Measurements from ENCODE around the gene CREB5.

The CREB5 gene

DNA sequence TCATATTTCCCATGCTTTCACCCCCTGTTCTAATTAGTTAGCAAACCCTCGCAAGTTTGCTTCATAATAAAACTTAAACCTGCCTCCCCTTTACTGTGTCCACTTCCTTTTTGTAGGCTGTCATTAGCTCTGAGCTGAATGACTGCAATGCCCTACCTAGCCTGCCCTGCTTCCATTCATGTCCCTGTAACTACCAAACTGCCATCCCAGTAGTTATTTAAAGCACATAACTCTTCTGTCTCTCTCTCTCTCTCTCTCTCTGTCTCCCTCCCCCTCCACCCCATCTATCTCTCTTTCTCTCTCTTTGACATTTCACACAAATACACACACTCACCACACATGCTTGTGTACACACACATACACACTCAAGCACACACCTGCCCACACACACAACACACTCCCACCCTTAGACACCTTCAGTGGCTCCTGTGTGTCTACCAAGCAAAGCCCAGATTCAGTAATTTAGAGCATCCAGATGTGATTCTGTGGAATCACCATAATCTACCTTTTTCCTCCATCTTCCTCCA lies 430.5 kb downstream of the CREB5 start:
- no peak overlapping the region for H3K4me3 ChIP-seq
- H3K27ac ChIP-seq, result no peak overlapping the region

DNA sequence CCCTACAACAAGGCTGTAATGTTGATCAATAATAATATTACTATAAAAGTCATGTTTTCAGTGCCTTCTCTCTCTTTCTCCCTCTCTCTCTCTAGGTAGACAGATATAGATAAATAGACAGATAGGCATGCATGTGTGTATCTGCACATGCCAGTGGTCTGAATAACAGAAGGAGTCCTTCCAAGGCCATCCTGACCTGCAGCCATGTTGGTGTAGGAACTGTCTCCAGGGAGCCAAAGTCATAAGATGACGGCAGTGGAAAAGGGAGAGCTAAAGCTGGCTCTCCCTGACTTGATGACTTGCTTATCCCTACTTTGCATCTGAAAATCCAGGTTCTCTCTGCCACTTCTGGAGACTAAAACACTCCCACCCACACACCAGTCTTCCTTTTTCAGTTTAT lies 432.8 kb downstream of the CREB5 start:
- H3K4me3 ChIP-seq, result no peak overlapping the region

DNA sequence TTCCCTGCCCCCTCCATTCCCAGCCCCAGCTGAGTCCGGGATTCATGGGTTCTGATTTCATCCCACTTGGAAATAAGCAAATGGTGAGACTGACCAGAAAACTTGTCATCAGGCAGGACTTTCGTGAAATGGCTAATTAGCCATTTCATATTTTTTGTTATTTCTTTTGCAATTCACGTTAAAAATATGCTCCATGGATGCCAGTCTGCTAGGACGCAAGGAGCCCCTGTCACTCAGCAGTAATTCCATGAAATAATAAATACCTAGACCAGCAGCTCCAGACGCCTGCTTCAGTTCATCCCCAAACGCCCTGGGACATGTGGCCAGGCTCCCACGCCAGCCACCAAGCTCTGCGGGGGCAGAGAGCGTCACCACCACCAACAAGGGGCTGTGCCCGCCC lies 434.9 kb downstream of the CREB5 start:
- Histone ChIP-seq H3K27ac (peak overlapping the region in 1 of 21 experiments; percentile 51), H3K4me3 (no peak overlapping the region)

More for the DNA sequence above, 432.8 kb downstream of the CREB5 start:
- H3K27ac ChIP-seq, result no peak overlapping the region

DNA sequence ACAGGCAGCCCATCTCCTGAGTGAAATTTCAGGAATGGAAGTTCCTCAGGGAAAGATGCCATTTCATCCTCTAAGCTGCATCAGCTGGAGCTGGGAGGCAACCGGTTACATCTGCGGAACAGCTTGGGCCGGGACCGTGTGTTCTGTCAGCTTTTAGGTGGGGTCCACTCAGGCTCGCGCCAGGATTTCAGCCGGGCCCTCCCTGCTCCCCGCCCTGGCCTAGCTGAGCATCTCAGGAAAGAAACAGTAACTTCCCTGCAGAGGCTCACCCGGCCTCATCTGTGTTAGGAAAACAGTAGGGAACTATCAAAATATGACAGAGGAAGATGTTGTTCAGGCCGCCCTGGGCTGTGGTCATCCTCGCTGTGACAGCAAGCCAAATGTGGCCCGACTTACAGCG lies 435.4 kb downstream of the CREB5 start:
- H3K27ac ChIP-seq, result peak overlapping the region in 1 of 21 experiments; percentile 46
- H3K4me3 ChIP-seq, result no peak overlapping the region

DNA sequence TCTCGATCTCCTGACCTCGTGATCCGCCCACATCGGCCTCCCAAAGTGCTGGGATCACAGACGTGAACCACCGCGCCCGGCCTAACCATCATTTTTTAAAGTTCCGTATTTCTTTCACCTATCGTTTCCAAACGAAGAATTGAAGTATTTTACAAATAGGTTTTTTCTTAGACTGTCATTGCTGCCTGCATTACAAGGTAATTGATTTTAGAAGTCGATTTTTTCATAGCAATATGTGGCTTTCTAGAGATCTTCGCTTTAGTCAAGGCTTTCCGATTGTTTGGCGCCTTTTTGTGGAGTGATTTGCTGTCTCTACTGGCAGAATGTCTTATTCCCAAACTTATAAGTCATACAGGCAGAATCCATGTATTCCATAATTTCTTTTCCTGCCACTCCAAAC lies 436.6 kb downstream of the CREB5 start:
- Histone ChIP-seq H3K27ac (no peak overlapping the region), H3K4me3 (no peak overlapping the region)

DNA sequence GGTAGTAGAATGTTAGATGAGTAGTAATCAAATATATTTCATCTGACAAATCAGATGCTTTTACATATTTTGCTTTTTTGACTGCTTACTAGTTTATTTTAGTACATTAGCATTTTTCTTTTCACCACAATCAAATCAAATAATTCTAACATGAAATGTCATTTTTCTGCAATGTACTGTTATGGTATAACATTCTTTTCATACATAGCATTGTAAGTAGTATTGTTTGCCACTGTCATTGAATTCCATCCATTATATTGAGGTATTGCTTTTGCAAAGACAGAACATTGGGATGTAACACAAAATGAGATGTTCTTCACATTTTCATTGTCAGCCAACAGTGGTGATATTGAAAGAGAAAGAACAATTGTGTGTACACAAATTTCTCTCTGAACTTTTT lies 438.4 kb downstream of the CREB5 start:
- no peak overlapping the region for H3K27ac ChIP-seq
- H3K4me3 ChIP-seq, result no peak overlapping the region

DNA sequence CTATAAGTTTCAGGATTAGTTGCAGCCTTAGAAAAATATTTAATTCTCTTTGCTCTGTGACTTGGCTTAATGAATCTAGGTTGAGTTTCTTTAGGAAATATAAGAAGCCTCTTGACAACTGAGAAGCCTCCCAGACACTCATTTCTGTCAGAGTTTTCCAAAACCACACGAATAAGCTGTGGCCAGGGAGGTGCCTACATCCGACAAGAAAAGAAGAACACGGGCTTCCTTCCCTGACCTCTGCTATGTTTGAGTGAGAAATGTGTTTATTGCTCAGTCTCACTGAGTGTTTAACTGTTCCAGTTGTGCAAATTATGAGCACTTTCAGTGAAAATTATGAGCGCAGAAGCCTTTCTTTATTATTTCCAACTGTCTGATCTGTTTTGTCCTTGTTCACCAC lies 440.8 kb downstream of the CREB5 start:
- no peak overlapping the region for H3K4me3 ChIP-seq

DNA sequence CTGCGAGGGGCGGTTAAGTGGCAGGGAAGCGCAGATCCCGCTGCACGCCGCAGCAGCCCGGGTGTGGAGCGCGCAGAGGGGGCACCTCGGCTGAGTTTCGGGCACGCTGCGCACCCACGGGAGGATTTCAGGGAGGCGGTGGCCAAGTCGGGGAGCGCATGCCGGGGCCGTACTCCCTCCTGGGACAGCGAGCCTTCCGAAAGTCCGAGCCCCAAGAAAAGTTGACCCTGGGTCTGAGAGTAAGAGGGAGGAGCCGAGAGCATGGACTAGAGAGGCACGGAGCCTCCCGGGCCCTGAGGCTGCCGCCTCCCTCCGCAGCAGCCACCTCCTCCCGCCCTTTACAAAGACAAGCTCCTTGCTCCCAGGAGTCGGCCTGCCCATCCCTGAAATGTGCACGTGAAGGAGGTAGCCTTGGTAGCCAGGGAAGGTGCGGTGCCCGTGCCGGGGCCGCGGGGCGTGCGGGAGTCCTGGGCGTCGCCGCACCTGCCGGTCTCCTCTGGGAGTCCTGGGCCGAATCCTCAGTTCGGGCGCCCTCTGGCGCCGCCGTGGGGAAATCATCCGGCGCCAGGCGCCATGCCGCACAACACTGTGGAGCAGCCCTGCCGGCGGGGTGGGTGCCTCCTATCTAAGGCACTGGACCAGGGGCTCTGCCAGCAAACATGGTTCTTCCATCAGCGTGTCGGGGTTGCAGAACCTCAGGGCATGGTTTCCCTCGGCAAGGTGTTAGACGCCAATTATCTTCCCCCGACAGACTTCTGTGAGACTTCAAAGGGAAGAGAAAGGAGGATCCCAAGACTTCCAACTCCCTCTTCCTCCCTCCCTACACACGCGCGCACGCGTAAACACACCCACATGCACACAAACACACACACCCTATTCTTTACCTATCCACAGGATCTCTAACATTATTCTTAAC lies 441.8 kb downstream of the CREB5 start:
- Histone ChIP-seq H3K27ac (peak overlapping the region in 3 of 21 experiments; percentile 42 to 66 (median 51)), H3K4me3 (peak overlapping the region; percentile 23 to 47 (median 29))

More for the DNA sequence above, 440.8 kb downstream of the CREB5 start:
- H3K27ac ChIP-seq, result no peak overlapping the region

DNA sequence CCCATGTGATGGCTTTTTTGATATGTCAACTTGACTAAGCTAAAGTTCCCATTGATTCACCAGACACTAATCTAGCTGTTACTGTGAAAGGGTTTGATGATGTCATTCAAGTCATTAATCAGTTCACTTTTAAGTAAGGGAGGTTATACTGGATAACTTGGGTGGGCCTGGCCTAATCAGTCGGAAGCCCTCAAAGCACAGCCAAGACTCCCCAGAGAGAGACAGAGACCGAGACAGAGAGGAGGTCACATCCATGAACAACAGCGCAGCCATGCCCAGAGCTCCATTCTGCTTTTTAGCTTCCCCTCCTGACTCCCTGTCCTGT lies 442.4 kb downstream of the CREB5 start:
- Histone ChIP-seq H3K4me3 (peak overlapping the region in 1 of 7 experiments; percentile 36), H3K27ac (no peak overlapping the region)

DNA sequence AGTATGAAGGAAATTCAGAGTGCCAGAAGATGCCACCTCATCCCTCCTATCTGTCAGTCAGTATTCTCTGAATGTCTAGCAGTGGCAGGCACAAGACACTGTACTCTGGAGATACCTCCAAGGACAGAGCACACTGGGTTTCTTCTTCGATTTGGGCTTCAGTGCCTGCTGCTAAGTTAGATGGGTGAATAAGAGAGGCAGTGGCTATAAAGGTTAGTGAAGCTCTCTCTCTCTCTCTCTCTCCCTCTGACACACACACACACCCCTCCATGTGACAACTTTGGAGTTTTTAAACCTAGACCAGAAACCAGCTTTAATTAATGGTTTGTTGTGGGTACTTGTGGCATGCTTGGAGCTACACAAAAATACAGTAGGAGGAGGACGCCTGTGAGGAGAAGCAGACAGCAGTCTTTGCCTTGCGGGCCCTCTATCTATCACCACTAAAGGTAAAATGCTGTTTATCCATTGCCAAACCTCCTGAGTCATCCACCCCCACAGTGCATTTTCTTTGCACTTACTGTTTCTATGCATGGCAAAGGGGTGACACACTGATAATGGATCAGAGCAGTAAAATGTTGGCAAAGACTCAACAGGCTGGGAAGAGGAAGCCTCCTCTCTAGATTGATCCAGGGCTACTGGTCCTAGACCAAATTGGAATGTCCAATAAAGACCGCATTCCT lies 443.4 kb downstream of the CREB5 start:
- Histone ChIP-seq H3K4me3 (no peak overlapping the region), H3K27ac (no peak overlapping the region)

DNA sequence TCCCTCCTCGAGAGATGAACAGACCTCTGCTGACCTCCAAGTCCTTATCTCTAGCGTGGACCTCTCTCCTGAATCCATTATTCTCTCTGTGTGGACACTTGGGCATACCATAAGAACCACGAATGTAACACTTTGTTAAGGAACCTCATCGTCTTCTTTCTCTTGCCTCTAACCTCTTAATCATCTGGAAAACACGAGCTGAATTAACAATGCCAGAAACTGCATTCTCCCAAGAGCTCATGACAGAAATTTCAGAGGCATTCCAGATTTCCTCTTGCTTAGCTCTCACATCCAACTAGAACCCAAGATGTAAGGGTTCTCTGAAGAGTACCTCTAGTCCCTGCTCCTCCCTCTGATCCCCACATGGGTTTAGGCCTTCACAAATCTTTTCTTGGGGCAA lies 444.3 kb downstream of the CREB5 start:
- Histone ChIP-seq H3K27ac (no peak overlapping the region), H3K4me3 (no peak overlapping the region)

DNA sequence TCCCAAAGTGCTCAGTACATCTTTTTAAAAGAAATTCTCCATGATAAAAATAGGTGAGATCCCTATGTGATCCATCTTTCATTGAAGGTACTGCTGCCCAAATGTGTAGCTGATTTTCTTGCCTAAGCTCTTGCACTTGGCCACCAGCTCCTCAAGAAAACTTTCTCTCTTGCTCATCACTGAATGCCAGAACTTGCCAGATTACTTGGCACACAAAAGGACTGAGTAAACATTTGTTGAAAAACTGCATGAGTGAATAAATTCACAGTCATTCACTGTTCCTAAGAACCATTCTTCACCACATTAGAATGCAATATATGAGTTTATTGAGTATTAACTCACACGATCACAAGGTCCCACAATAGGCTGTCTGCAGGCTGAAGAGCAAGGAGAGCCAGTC lies 445.9 kb downstream of the CREB5 start:
- no peak overlapping the region for H3K27ac ChIP-seq
- H3K4me3 ChIP-seq, result no peak overlapping the region

DNA sequence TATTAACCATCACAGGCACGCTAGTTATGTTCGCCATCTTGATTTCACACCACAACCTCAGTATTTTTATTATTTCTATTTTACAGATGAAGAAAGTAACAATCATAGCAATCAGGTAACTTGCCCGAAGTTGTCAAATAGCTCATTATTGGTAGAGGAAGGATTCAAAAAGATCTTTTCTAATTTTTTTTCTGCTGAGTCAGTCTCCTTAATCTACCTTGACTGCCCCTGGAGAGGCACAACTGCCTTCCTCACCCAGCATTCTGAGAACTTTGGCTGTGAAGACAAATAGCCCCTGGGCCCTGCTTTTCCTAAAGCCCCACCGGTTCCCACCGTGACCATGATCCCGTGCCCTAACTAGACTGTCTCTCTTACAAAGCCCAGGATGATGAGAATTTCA lies 446.6 kb downstream of the CREB5 start:
- no peak overlapping the region for H3K27ac ChIP-seq
- H3K4me3 ChIP-seq, result no peak overlapping the region

DNA sequence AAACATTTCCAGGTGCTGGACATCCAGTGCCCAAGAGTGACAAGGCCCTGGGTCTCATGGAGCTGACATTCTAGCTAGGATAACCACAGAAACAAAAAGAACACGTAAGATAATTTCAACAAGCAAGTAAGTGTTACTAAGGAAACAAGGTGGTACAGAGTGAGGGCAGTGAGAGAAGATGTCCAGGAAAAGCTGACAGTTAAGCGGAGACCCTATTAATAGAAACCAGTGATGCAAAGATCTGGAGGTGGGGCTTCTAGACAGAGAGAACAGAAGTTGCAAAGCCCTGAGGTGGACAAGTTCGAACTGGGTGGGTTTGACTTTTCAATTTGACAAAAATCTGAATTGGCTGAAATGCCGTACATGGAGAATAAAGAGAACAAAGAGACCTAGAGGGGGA lies 449.5 kb downstream of the CREB5 start:
- Histone ChIP-seq H3K27ac (no peak overlapping the region), H3K4me3 (no peak overlapping the region)

DNA sequence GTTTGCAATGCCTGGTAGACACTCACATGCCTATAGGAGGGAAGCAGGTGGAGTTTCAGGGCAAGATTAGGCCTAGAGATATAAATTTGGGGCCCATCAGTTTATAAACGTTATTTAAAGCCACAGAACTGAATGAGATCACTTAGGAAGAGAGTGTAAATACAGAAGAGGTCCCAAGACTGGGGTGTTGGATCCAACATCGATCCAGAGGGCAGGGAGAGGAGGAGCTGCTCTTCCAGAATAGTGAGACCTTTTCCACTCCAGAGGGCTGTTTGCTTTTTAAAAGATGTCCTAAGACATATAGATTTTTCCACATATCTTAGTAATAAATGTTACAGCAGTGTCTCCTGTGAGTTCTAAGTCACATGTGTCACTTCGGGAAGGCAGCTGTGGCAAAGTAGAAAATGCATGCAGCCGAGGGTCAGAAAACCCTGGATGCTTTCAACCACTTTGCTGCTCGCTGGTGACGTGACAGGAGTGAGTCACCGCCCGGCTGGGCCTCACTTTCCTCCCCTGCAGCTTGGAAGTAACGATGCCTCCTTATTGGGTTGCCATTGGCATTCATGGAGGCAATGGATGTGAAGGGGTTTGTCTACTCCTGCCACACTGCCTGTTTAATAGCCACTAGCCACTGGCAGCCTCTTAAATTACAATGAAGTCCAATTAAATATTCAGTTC lies 450.4 kb downstream of the CREB5 start:
- Histone ChIP-seq H3K4me3 (no peak overlapping the region), H3K27ac (no peak overlapping the region)

DNA sequence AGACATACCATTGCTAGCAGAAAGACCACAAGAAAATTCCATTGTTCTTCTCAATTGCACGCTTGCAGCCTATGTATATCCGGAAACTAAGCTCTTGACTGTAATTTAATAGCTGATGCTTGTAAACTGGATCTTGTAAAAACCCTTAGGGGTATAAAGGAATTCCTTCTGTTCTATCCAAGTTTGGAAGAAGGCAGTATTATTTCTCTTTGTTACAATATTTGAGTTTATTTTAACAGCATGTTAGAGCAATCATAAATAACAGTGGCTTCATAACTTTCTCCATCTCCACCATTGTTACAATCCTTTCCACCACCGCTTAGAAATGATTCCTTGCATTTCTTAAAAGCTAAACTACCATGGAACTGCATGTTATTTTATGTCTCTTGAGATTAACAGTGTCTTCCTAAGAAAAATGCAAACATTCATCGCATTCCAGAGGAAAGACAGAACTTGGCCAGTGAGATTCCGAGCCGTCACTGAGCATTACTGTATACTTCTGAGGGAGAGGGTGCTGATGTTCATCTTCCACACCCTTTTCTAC lies 453.4 kb downstream of the CREB5 start:
- no peak overlapping the region for H3K27ac ChIP-seq
- no peak overlapping the region for H3K4me3 ChIP-seq

DNA sequence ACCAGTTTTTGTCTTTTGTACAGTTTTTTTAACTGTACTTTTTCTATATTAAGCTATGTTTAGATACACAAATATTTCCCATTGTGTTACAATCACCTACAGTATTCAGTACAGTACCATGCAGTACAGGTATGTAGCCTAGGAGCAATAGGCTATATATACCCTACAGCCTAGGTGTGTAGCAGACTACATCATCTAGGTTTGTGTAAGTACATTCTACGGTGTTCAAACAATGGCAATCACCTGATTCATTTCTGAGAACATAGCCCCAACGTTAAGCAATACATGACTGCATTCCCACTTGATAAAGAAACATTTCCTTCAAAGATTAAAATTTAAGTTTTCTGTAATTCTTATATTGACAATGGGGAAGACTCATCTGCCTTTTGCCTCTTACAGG lies 456.4 kb downstream of the CREB5 start:
- Histone ChIP-seq H3K27ac (no peak overlapping the region), H3K4me3 (no peak overlapping the region)

DNA sequence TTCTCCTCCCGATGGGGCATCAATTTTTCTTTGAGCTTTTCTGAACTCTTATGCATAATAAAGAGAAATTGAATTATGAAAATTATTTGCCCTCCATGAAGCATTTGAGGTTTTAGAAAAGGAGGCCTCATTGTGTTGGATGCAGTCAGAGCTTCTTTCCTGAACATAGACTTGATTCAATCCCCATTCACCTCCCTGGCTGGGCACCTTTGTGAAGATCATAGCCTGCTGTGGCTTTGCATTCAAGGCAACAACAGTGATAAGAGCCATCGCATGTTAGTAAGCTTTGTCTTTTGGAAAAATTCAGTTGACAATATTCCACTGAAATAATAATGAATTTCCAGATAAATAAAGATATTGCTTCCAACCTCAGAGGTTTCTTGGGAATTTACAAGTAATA lies 458.8 kb downstream of the CREB5 start:
- Histone ChIP-seq H3K4me3 (no peak overlapping the region), H3K27ac (no peak overlapping the region)

DNA sequence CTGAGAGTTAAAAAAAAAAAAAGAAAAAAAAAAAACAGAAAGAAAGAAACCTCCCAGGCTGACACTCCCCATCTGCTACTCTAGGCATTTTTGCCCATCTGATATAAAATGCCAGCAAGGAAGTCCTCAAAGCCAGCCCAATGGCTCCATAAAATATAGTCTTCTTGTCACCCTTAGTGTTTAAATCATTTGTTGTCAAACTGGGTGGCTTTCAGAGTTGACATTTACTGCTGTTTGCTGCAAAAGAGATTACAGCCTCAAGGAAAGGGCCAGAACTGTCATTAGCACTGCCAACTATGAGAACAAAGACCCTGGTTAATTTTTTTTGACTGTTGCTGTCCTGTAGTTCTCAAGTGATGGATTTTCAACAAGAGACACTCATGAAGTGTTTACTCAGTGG lies 459.3 kb downstream of the CREB5 start:
- Histone ChIP-seq H3K4me3 (no peak overlapping the region), H3K27ac (no peak overlapping the region)

DNA sequence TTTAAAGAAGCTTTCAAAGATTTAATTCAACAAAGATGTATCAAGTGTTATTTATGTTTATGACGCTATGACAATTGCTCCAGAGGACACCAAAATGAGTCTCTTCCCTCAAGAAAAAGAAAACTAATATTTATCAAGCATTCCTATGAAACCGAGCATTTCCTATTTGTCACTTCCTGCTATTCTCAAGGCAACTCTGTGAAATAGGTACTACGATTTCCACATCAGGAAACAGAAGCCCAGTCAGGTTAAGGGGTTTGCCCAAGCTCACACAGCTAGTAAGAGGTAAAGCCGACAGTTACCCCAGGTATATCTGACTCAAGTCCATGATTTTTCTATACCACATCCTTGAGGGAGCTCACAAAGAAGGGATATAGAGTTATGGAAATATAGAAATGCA lies 459.9 kb downstream of the CREB5 start:
- no peak overlapping the region for H3K4me3 ChIP-seq
- no peak overlapping the region for H3K27ac ChIP-seq
